Small intestine (tissue), 7 donors: Measurements from ENCODE around the gene HDAC8. TPM values are rescaled to one million over a fixed set of nuclear protein-coding genes. Genes with fewer than 3 reads are reported as not detected.

Source experiments
- DNase-seq, 2 donors: peaks; one replicate each; pipeline versions ENCODE4 v3.0.0 to v3.0.0-alpha.2; 2013
- FAIRE-seq: peaks from 2 replicates; lab custom pipeline; 2012; peaks lifted over from hg19 to GRCh38; lab: Jason Lieb, UNC
- H3K27ac ChIP-seq, 3 donors: one replicate each; pipeline ENCODE4 v1.5.1; 2013; ENCODE audit warnings: low read length in 2 of 3, mild to moderate bottlenecking in 2 of 3, control low read depth in 1 of 3, inconsistent platforms in 1 of 3, low read depth in 1 of 3, moderate library complexity in 1 of 3
- H3K27me3 ChIP-seq, 3 donors: one replicate each; pipeline ENCODE4 v1.6.1; 2013; ENCODE audit warnings: low read length in 3 of 3, inconsistent platforms in 1 of 3; ENCODE audit not compliant: control insufficient read depth in 3 of 3, insufficient read depth in 3 of 3
- H3K36me3 ChIP-seq, 3 donors: one replicate each; pipeline ENCODE4 v1.6.1; 2013; ENCODE audit warnings: low read length in 3 of 3, inconsistent platforms in 1 of 3, low read depth in 1 of 3, mild to moderate bottlenecking in 1 of 3, moderate library complexity in 1 of 3; ENCODE audit not compliant: control insufficient read depth in 3 of 3, insufficient read depth in 2 of 3
- H3K4me1 ChIP-seq, 3 donors: one replicate each; pipeline ENCODE4 v1.6.1; 2013; ENCODE audit warnings: low read length in 2 of 3, inconsistent platforms in 1 of 3, low read depth in 1 of 3, mild to moderate bottlenecking in 1 of 3, moderate library complexity in 1 of 3; ENCODE audit not compliant: control insufficient read depth in 3 of 3, insufficient read depth in 2 of 3
- H3K4me3 ChIP-seq, 3 donors: one replicate each; pipeline ENCODE4 v1.5.1; 2013; ENCODE audit warnings: low read length in 3 of 3, control low read depth in 1 of 3, inconsistent platforms in 1 of 3, low read depth in 1 of 3, mild to moderate bottlenecking in 1 of 3, moderate library complexity in 1 of 3
- H3K9me3 ChIP-seq, 2 donors: one replicate each; pipeline ENCODE4 v1.6.1; 2013; ENCODE audit warnings: low read depth in 1 of 2, low read length in 1 of 2; ENCODE audit not compliant: control insufficient read depth in 2 of 2, insufficient read depth in 1 of 2
- WGBS, 3 donors: extraction: QIAGEN DNeasy Blood & Tissue Kit; methylation state at CpG; one replicate each; pipeline ENCODE4 v1.1.7; 2013; 5-methylcytosine and 5-hydroxymethylcytosine counted together
- polyA plus RNA-seq, 4 donors: library from polyadenylated mRNA; stranded (reverse) in 3 of 4; unstranded in 1 of 4; fragments of 200-250 nt in 3 of 4; fragments of 120-200 nt in 1 of 4; gene quantifications; one replicate each; pipeline versions ENCODE4 v1.2.1 to v1.2.3, GENCODE V29; 2013
- donor health status: healthy with polysubstance abuse.
- donor health status: control.
- donor health status: control.
- donor health status: Bipolar disorder and iron deficiency.
- donor health status: healthy.

The HDAC8 gene
- polyA plus RNA-seq, 4 donors, result 11.3 to 24.7 (median 19.1) TPM

GRCh38 chrX:72282302-72282701 lies 290.3 kb downstream of the HDAC8 start:
- H3K9me3 ChIP-seq, result no peaks in the 10 kb centered on the region
- H3K36me3 ChIP-seq, result no peaks in the 10 kb centered on the region
- no peak overlapping the region for H3K27ac ChIP-seq
- FAIRE-seq, result no peak
- no peak for DNase-seq
- no peaks in the 10 kb centered on the region for H3K27me3 ChIP-seq
- WGBS, 3 donors, result 90 to 97% (median 95%) methylated on average over 1 of the region's 1 CpG
- H3K4me3 ChIP-seq, result no peak overlapping the region
- no peaks in the 10 kb centered on the region for H3K4me1 ChIP-seq

DNA sequence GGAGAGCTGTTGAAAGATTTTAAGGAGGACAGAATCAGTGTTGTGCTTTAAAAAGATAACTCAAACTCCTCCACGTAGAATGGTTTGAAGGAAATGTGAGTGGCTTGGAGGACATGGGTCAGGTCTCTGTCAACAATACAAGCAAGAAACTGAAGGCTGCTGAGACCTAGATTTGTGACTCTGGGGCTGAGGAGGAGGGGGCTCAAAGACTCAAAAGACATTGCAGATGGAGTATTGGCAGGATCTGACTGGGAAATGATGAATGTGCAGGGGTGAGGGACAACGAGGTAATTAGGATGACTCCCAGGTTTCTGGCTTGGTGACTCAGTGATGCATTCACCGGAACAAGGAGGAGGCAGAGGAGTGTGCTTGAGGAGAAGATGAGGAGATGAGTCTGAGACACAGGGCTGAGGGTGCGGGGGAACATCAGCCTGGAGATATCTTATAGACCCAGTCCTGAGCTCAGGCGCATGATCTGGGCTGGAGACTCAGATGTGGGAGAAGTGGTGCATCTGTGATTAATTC lies 292.3 kb downstream of the HDAC8 start:
- Histone ChIP-seq H3K4me3 (no peak overlapping the region), H3K27ac (no peak overlapping the region), H3K4me1 (no peaks in the 10 kb centered on the region), H3K36me3 (no peaks in the 10 kb centered on the region), H3K27me3 (no peaks in the 10 kb centered on the region), H3K9me3 (no peaks in the 10 kb centered on the region)
- DNase-seq (no peak), FAIRE-seq (no peak)
- WGBS, 3 donors, result 62 to 71% (median 70%) methylated on average over 5 of the region's 5 CpGs

Other genes with a start within 250 kb of the HDAC8 start
- gene PHKA1, start 141.5 kb upstream of the HDAC8 start, polyA plus RNA-seq, result 1 to 10 TPM in 1 of 4 donors, under 1 TPM in 3; 0.21 to 1.4 (median 0.25) TPM
- 1 to 10 TPM in 1 of 4 donors, under 1 TPM in 1, not detected in 2; 0.70 to 1.8 TPM for gene DMRTC1B, start 204.0 kb upstream of the HDAC8 start, polyA plus RNA-seq
- not detected for gene FAM236B, start 209.8 kb upstream of the HDAC8 start, polyA plus RNA-seq
- gene FAM236D, start 235.4 kb upstream of the HDAC8 start, polyA plus RNA-seq, result not detected